HG02884 (cell line): Measurements from ENCODE around the gene GALNT5.
"Not testable (repeated sequence)": the region's sequence is repeated elsewhere in the genome, so short reads cannot be mapped to it uniquely, and the experiment has no call there.

Source experiments
- ATAC-seq: cut with Tn5 transposase; IDR thresholded peaks from one replicate; pipeline ENCODE4 v1.9.1; 2021; ENCODE audit warnings: mild to moderate bottlenecking, moderate library complexity; ENCODE audit not compliant: unreplicated experiment

Gene GALNT5

GRCh38 chr2:157324331-157324843 lies 66.9 kb downstream of the GALNT5 start:
- ATAC-seq, result no peak

- ATAC-seq, result no peak
Observed at GRCh38 chr2:157325786-157326185, 68.3 kb downstream of the GALNT5 start, which contains the start of gene ERMN. TSS of gene ERMN (minus strand) at chr2:157325824. CDS start at chr2:157325642, 182 bp downstream.

GRCh38 chr2:157326698-157327097 lies 69.2 kb downstream of the GALNT5 start:
- ATAC-seq, result no peak

- peak; percentile 27 for ATAC-seq
Observed at GRCh38 chr2:157327200-157327599, 69.7 kb downstream of the GALNT5 start.

- peak; percentile 98 for ATAC-seq
Observed at GRCh38 chr2:157327621-157328500, 70.4 kb downstream of the GALNT5 start.

- ATAC-seq, result no peak
Observed at GRCh38 chr2:157329524-157329923, 72.0 kb downstream of the GALNT5 start.

- no peak for ATAC-seq
Observed at GRCh38 chr2:157333304-157334047, 76.0 kb downstream of the GALNT5 start.

GRCh38 chr2:157334335-157334734 lies 76.8 kb downstream of the GALNT5 start:
- ATAC-seq, result no peak

- no peak for ATAC-seq
Observed at GRCh38 chr2:157334797-157335196, 77.3 kb downstream of the GALNT5 start.

GRCh38 chr2:157336137-157337010 lies 78.9 kb downstream of the GALNT5 start:
- no peak for ATAC-seq

GRCh38 chr2:157337978-157338377 lies 80.5 kb downstream of the GALNT5 start:
- no peak for ATAC-seq

GRCh38 chr2:157339965-157340655 lies 82.6 kb downstream of the GALNT5 start:
- ATAC-seq, result no peak

- ATAC-seq, result not testable (repeated sequence)
Observed at GRCh38 chr2:157341381-157341780, 83.9 kb downstream of the GALNT5 start.

GRCh38 chr2:157345647-157346389 lies 88.3 kb downstream of the GALNT5 start:
- no peak for ATAC-seq

- no peak for ATAC-seq
Observed at GRCh38 chr2:157348291-157348921, 90.9 kb downstream of the GALNT5 start.

GRCh38 chr2:157349949-157350515 lies 92.5 kb downstream of the GALNT5 start:
- no peak for ATAC-seq

- no peak for ATAC-seq
Observed at GRCh38 chr2:157355618-157356017, 98.1 kb downstream of the GALNT5 start.

GRCh38 chr2:157359628-157360027 lies 102.1 kb downstream of the GALNT5 start:
- no peak for ATAC-seq

GRCh38 chr2:157361526-157361925 lies 104.0 kb downstream of the GALNT5 start:
- ATAC-seq, result no peak
